HG03280 (cell line): ENCODE data around the gene SPRN.
"Not testable (repeated sequence)": the region's sequence is repeated elsewhere in the genome, so short reads cannot be mapped to it uniquely, and the experiment has no call there.

Experiments
- ATAC-seq: cut with Tn5 transposase; IDR thresholded peaks from one replicate; pipeline ENCODE4 v1.9.1; 2021; ENCODE audit warnings: mild to moderate bottlenecking, moderate library complexity; ENCODE audit not compliant: unreplicated experiment

Gene SPRN

DNA sequence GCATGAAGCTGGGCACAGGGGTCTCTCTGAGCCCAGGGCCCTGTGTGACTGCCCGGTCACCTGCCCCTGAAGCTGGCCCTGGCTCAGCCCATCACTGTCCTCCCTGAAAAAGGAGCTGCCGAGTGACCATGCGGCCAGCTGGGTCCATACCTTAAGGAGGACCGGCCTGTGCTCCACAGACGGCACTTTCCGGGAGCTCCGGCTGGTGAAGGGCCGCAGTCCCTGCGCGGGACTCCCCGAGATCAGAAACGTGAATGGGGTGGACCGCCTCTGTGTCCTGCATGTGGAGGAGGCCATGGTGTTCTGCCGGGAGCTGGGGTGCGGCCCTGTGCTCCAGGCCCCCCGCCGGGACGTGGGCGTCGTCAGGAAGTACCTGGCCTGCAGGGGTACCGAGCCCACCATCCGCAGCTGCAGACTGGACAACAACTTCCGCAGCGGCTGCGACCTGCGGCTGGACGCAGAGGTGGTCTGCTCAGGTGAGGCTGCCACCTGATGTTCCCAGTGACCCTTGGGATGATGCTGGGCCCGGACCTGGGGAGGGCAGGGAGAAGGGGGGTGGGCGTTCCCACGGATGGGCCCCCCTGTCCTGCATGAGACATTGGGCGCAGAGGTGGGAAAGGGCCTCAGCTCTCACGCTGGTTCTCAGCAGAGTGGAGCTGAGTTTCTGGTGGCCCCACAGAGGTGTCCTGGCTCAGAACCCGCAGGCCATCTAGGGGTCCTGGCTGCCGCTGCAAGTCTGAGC is 32.8 kb upstream of the SPRN start:
- ATAC-seq = no peak

DNA sequence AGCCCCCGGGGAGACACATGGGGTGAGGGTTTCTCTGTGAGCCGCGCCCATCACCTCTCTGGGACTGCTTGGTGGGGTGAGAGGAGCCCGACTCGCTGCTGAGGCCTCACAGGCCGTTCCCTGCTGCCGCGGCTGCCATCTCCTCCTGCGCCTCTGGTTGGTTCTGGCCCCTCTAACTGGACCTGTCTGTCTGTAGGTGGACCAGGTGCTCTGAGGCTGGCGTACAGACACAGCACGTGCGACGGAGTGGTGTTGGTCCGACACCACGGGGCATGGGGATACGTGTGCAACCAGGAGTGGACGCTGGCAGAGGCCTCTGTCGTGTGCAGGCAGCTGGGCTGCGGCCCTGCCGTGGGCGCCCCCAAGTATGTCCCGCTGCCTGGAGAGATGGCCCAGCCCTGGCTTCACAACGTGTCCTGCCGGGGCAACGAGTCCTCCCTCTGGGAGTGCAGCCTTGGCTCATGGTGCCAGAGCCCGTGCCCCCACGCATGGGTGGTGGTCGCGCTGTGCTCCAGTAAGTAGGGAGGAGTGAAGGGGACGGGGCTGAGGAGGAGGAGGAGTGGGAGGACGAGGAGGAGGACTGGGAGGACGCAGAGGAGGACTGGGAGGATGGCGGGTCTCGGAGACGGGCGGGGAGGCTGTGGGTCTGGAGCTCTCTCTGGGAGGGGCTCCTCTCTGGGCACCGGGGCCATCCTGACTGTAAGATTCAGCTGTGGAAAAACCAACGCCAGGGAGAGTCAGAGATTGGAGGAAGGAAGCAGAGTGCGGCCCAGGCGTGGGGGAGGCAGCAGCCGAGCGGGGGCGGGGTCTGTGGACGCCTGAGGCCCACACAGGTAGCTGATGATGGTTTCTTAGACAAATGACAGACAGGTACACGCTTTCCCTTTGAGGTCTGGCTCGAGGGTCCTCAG is 31.9 kb upstream of the SPRN start:
- ATAC-seq = no peak

DNA sequence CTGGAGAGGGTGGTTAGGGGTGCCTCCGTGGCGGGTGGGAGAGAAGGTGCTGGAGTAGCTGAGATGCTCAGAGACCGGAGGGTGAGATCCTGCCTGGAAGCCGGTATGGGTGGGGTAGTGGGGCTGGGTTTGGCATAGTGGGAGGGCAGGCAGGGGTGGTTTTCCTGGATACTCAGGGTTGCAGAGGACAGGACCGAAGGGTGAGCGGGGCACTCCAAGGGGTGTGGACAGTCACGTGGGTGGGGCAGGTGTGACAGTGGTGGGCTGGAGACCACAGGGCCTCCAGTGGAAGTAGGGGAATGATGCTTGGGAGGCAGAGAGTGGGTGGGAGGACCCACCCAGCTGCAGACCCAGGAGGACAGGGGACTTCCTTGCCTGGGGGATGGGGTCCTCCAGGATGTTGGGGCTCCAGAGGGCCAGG is 31.2 kb upstream of the SPRN start:
- no peak for ATAC-seq

DNA sequence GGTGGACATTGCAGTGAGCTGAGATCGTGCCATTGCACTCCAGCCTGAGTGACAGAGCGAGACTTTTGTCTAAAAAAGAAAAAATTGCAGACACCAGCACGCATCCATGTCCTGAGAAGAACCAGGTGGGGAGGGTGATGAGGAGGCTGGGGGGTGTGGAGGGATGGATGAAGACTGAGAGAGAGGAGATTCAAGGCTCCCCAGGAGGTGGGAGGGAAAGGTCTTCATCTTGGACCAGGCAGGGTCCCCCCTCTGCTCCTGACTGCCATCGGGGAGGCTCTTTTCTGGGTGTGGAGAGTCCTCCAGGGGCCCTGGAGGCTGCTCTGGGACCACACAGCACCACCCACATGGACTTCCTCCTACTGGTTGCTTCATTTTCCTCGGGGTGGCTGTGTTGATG is 30.8 kb upstream of the SPRN start:
- no peak for ATAC-seq

GRCh38 chr10:133454204-133454893 is 29.9 kb upstream of the SPRN start:
- no peak for ATAC-seq

DNA sequence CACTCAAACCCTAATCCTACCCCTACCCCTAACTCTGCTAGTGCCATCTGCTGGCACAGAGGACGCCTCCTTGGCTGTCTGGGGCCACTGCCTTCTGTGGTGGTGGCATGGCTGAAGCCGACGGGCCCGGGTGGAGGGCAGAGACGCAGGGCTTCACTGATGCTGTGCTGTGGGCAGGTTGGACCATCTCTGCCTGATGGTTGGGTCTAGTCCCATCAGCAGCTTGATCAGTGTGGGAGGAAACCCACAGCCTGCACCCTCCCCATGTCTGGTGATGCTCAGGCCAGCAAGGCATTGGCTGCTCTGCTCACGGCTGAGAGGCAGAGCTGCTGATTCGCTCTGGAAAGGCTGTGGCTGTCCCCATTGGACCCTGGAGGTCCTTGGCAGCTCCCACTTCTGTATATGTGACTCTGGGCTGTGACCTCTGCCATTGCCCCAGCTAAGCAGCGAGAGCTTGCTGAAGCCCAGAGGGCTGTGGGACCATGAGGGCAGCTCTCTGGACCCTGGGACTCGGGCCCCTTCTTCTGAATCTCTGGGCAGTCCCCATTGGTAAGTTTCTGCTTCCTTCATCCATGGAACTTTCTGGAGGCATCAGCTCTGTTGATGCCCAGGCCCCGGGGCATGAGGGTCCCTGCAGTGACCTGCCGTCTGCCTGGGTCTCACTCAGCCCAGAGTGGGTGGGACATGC is 29.2 kb upstream of the SPRN start, which contains the start of gene SCART1:
SCART1 (plus strand) TSS at position 430 of the 688 bp plus-strand sequence; CDS start at position 483, 53 bp downstream.
- ATAC-seq = no peak

GRCh38 chr10:133452453-133452852 is 28.0 kb upstream of the SPRN start:
- no peak for ATAC-seq

- ATAC-seq = no peak
Observed at GRCh38 chr10:133451346-133451745, 26.9 kb upstream of the SPRN start.

GRCh38 chr10:133448120-133448519 is 23.7 kb upstream of the SPRN start:
- ATAC-seq = no peak

DNA sequence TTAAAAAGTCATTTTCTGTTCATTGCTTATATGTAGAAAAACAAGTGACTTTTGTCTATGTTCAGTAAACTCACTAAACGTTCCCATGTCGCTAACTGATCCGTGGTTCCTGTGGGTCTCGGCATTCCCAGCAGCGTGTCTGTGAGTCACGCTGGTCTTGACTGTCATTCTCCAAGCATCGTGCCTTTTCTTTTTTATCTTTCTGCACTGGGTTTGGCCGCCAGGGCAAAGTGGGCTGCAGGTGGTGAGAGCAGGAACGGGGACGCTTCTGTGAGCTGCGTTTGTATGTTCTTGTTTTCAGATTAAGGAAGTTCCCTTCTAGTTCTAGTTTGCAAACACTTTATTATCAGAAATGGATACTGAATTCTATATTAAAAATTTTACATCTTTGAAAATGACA is 22.6 kb upstream of the SPRN start:
- ATAC-seq = no peak

GRCh38 chr10:133445751-133446708 is 21.6 kb upstream of the SPRN start:
- ATAC-seq = no peak

GRCh38 chr10:133445268-133445732 is 20.9 kb upstream of the SPRN start:
- ATAC-seq = no peak

- no peak for ATAC-seq
Observed at GRCh38 chr10:133444342-133445267, 20.2 kb upstream of the SPRN start.

GRCh38 chr10:133442967-133443924 is 18.8 kb upstream of the SPRN start:
- ATAC-seq = no peak

DNA sequence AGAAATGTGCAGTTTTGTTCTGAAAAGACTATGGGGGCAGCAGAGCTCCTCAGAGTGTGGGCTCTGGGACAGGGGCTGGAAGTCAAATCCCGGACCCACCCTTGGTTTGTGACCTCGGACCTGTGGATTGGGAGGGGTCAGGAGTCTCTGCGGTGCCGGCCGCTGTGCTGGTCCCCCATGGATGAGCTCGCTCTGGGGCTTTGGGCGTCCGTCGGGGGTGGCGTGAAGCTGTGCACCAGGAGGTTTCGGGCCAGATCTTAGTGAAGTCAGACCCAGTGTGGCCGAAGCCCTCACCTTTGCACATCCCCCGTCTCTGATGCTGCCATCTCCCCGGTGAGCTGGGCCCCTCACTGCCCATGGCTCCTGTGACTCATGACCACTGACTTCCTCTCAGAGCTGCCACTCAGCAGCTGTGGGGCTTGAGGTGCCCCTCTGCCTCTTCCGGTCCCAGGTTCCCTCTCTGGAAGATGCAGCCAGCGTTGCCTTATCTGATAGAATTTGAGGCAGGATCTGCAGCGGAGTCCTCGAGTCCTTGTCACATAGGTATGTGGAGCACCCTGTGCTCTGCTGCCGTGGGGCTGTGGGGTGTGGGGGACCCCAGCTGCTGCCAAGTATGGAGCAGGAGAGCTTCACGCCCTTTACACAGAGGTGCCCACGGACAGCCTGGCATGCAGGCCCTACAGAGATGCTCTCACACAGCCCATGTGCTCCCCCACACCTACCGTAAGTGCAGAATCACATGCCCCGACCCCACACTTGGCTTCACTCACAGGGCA is 18.0 kb upstream of the SPRN start:
- ATAC-seq = no peak

DNA sequence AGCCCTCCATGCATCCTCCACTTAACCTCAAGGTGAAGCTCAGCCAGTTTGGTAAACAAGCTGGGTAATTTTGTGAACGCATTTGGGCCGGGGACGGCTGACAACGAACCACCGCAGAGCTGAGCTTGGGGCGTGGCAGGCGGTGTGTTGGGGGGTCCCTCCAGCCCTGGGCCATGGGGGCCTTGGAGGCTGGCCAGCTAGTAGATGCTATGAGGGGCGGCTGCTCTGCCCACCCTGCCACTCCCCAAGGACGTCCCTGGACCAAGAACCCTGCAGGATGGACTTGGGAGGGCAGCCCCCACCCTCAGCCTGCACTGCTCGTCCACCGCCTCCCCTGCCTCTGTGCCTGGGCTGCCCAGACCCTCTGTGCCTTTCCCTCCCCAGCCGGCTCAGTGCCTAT is 17.4 kb upstream of the SPRN start:
- ATAC-seq = no peak

GRCh38 chr10:133441356-133441755 is 16.9 kb upstream of the SPRN start:
- not testable (repeated sequence) for ATAC-seq
